Astrocyte (in vitro differentiated cells and primary cell): ENCODE data around the gene AFF3.

ENCODE experiments used
- CTCF ChIP-seq: IDR thresholded peaks from 2 replicates; pipeline ENCODE4 v1.5.1; 2011; ENCODE audit warnings: low read depth, mild to moderate bottlenecking, inconsistent platforms, low read length, moderate library complexity; ENCODE audit not compliant: insufficient read depth
- EZH2 ChIP-seq: IDR thresholded peaks from 2 replicates; pipeline ENCODE4 v1.6.1; 2012; ENCODE audit warnings: mild to moderate bottlenecking, low read length, inconsistent platforms; ENCODE audit not compliant: insufficient read depth

GRCh38 chr2:99881901-99882591 is 260.3 kb downstream of the AFF3 start:
- TF ChIP-seq CTCF (no peak), EZH2 (no peak)
